OCI-LY7 (cell line): Measurements from ENCODE around the gene DDX20. TPM values are rescaled to one million over a fixed set of nuclear protein-coding genes. Genes with fewer than 3 reads are reported as not detected.

Experiments used
- BruUV-seq: library from RNA; stranded (reverse); fragments of 400-500 nt; replicated peaks from 2 replicates; lab custom pipeline; 2021; lab: Mats Ljungman, UMichigan
- CTCF ChIA-PET: fragments of 300-600 bp; sonication (Branson Sonifier 250); formaldehyde crosslinking; loops from one replicate; lab custom pipeline; 2022; ENCODE audit warnings: antibody characterized with exemption; ENCODE audit not compliant: unreplicated experiment; lab: Charles Lee
- POLR2A ChIA-PET: fragments of 300-600 bp; sonication (Branson Sonifier 250); formaldehyde crosslinking; loops from one replicate; lab custom pipeline; 2022; ENCODE audit warnings: antibody characterized with exemption; lab: Charles Lee
- DNase-seq: peaks from one replicate; pipeline ENCODE4 v3.0.0-alpha.2; 2015; ENCODE audit warnings: low spot score
- H2AFZ ChIP-seq: fragments of 200-600 bp; sonication (generic), shearing (Covaris generic); 2 replicates; pipeline ENCODE4 v1.6.1; 2014; ENCODE audit warnings: mild to moderate bottlenecking, antibody characterized with exemption, low read length, moderate library complexity
- H3K27ac ChIP-seq: fragments of 200-600 bp; sonication (generic); 2 replicates; pipeline ENCODE4 v1.5.1; 2014; ENCODE audit warnings: mixed run types, low read depth, mild to moderate bottlenecking, moderate library complexity, low read length, inconsistent platforms; ENCODE audit not compliant: poor library complexity, severe bottlenecking
- H3K36me3 ChIP-seq: fragments of 200-600 bp; sonication (generic); 2 replicates; pipeline ENCODE4 v1.6.1; 2014; ENCODE audit warnings: mild to moderate bottlenecking, antibody characterized with exemption, low read length, moderate library complexity, mixed read lengths; ENCODE audit not compliant: insufficient read depth
- H3K4me1 ChIP-seq: fragments of 200-600 bp; sonication (generic); 2 replicates; pipeline ENCODE4 v1.5.1; 2014; ENCODE audit warnings: mild to moderate bottlenecking, low read length; ENCODE audit not compliant: insufficient read depth, poor library complexity, severe bottlenecking
- H3K4me2 ChIP-seq: fragments of 200-600 bp; sonication (generic); 2 replicates; pipeline ENCODE4 v1.6.1; 2014; ENCODE audit warnings: mild to moderate bottlenecking, low read length
- H3K4me3 ChIP-seq: fragments of 200-600 bp; sonication (generic); 2 replicates; pipeline ENCODE4 v1.5.1; 2014; ENCODE audit warnings: mild to moderate bottlenecking, low read depth, low read length; ENCODE audit not compliant: poor library complexity, severe bottlenecking
- H3K79me2 ChIP-seq: fragments of 200-600 bp; sonication (generic); 2 replicates; pipeline ENCODE4 v1.6.1; 2016; ENCODE audit warnings: low read depth, mild to moderate bottlenecking, low read length, moderate library complexity, mixed read lengths; ENCODE audit not compliant: insufficient read depth
- H3K9me2 ChIP-seq: fragments of 200-600 bp; sonication (generic); 2 replicates; pipeline ENCODE4 v1.6.1; 2016; ENCODE audit warnings: mild to moderate bottlenecking, low read length, mixed read lengths; ENCODE audit not compliant: insufficient read depth
- H3K9me3 ChIP-seq: fragments of 200-600 bp; sonication (generic); 2 replicates; pipeline ENCODE4 v1.6.1; 2014; ENCODE audit warnings: mild to moderate bottlenecking, mixed run types, low read length, mixed read lengths
- H4K20me1 ChIP-seq: fragments of 200-600 bp; sonication (generic); 2 replicates; pipeline ENCODE4 v1.6.1; 2014; ENCODE audit warnings: mild to moderate bottlenecking, antibody characterized with exemption, low read length, moderate library complexity, mixed read lengths; ENCODE audit not compliant: insufficient read depth
- EZH2phosphoT487 ChIP-seq: fragments of 200-600 bp; sonication (generic); IDR thresholded peaks from 2 replicates; pipeline ENCODE4 v1.6.1; 2018; ENCODE audit warnings: low read depth, borderline replicate concordance, mild to moderate bottlenecking, mixed run types, antibody characterized with exemption, low read length, moderate library complexity, mixed read lengths
- intact Hi-C: fragments of 100-400 bp; cut with micrococcal nuclease; formaldehyde crosslinking; loops from one replicate; pipeline ENCODE4 v1.10.0; 2022; ENCODE audit not compliant: unreplicated experiment
- total RNA-seq, 2 experiments: library from RNA; depleted of rRNA in 1 of 2; stranded (reverse); fragments of >200 nt in 1 of 2; shearing (Covaris generic) in 1 of 2; gene quantifications; 2 replicates each; pipeline ENCODE4 v1.2.3, GENCODE V29; 2014 to 2022
- TF ChIP-seq, protein P1 (sequence below): fragments of 200-600 bp; sonication (generic); conservative IDR thresholded peaks from 2 replicates; pipeline ENCODE4 v1.5.1; 2014; ENCODE audit warnings: mild to moderate bottlenecking, antibody characterized with exemption, low read length, moderate library complexity, mixed read lengths

The DDX20 gene
- total RNA-seq, 2 experiments from 2014 or later = 30.0 to 32.9 TPM

DNA sequence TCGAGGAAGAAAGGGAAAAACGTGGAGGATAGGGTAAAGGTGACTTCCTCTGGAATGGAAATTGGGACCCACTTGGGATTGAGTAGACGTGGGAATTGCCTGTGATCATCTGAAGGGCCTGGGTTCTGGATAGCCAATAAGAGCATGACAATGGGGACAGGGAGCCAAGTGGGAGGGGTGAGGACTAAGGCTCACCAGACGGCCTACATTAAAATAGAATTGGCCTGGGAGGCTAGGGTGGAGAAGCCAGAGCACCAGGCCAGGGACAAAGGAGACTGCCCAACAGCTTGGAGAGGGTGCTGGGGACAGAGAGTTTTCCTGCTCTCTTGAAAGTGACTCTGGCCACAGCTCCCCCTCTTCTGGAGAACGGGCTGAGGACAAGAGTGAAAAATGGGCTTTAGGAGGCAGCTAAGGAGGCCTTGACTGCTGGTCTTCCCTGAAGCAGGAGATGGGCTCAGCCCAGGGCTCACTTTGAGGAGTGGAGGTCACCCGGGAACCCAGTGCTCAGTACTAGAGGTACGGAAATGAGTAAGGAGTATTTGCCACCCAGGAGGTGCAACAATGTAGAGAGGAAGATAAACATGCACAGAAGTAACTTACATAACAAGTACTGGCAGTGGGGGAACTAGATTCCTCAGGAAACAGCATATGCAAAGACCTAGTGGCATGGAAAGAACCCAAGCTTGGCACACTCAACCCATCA lies 35.3 kb upstream of the DDX20 start:
- BruUV-seq = no TSS peak
- intact Hi-C loops = no loop called here
- H3K4me3 ChIP-seq = no peak overlapping the region
- DNase-seq = no peak
- no peaks in the 10 kb centered on the region for H4K20me1 ChIP-seq
- no peaks in the 10 kb centered on the region for H3K9me3 ChIP-seq
- peaks cover 11% of the 10 kb centered on the region for H3K4me1 ChIP-seq
- TF ChIP-seq, protein P1, sequence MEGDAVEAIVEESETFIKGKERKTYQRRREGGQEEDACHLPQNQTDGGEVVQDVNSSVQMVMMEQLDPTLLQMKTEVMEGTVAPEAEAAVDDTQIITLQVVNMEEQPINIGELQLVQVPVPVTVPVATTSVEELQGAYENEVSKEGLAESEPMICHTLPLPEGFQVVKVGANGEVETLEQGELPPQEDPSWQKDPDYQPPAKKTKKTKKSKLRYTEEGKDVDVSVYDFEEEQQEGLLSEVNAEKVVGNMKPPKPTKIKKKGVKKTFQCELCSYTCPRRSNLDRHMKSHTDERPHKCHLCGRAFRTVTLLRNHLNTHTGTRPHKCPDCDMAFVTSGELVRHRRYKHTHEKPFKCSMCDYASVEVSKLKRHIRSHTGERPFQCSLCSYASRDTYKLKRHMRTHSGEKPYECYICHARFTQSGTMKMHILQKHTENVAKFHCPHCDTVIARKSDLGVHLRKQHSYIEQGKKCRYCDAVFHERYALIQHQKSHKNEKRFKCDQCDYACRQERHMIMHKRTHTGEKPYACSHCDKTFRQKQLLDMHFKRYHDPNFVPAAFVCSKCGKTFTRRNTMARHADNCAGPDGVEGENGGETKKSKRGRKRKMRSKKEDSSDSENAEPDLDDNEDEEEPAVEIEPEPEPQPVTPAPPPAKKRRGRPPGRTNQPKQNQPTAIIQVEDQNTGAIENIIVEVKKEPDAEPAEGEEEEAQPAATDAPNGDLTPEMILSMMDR = no peak
- H3K4me2 ChIP-seq = no peak overlapping the region
- no peaks in the 10 kb centered on the region for H3K79me2 ChIP-seq
- CTCF ChIA-PET = no interaction called here
- H3K36me3 ChIP-seq = peaks cover 22% of the 10 kb centered on the region; the same call in 1 of the 2 replicates
- POLR2A ChIA-PET = no interaction called here
- H3K9me2 ChIP-seq = no peaks in the 10 kb centered on the region
- no peak overlapping the region for H3K27ac ChIP-seq
- no peak overlapping the region for H2AFZ ChIP-seq

DNA sequence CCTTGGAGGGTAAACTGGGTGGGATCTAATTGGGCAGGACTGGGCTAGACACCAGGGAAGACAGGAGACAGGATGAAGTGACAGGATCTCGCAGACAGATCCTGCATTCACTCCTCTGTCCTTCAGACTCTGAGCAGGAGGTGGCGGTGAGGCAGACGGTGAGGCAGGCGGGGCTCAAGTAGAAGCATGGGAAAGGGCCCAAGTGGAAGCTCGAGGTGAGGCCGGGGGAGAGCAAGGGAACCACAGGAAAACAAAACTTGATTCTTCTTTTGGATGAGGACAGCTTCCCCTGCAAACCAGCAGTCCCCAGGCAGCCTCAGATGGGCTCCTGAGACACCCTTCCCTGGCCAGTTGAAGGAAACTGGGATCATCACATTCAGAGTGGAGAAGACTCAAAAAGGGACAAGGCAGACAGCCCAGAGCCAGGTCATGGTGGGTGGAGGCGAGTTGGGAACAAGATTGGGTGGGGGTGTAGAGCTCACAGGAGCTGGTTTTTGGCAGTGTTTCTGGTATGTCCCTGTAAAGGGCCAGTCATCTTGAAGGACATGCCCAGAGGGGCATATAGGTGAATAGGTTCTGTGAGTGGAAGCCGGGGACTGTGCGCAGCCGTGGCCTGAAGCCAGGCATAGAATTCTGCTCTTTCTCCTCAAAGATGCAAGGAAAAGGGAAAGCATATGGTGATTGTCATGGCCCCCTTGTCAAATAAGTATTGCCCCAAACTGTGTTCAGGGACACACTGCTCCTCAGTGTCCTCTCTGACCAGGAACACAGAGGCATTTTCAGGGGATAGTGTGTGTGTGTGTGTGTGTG lies 34.5 kb upstream of the DDX20 start:
- no peaks in the 10 kb centered on the region for H3K79me2 ChIP-seq
- no peak overlapping the region for H3K27ac ChIP-seq
- H3K36me3 ChIP-seq = peaks cover 15% of the 10 kb centered on the region; the same call in 1 of the 2 replicates
- no peaks in the 10 kb centered on the region for H3K9me3 ChIP-seq
- no peak overlapping the region for H3K4me2 ChIP-seq
- no peaks in the 10 kb centered on the region for H4K20me1 ChIP-seq
- no peak for DNase-seq
- no peaks in the 10 kb centered on the region for H3K9me2 ChIP-seq
- POLR2A ChIA-PET = no interaction called here
- no peak overlapping the region for H3K4me3 ChIP-seq
- no peak overlapping the region for H2AFZ ChIP-seq
- BruUV-seq = no TSS peak
- no peak for TF ChIP-seq EZH2phosphoT487
- TF ChIP-seq, protein P1 = no peak
- CTCF ChIA-PET = no interaction called here
- H3K4me1 ChIP-seq = peaks cover 11% of the 10 kb centered on the region
- intact Hi-C loops = no loop called here
